Panc1 (cell line): ENCODE data around the gene SPEM1. TPM values are rescaled to one million over a fixed set of nuclear protein-coding genes. Genes with fewer than 3 reads are reported as not detected.
A peak's percentile ranks its signal among the peaks of the same experiment; 100 is the strongest.

Experiments used
- ATAC-seq: fragments of 200-7000 bp; cut with Tn5 transposase; 2 replicates; pipeline ENCODE4 v1.9.1; 2020; ENCODE audit warnings: mild to moderate bottlenecking, moderate library complexity
- BruUV-seq: library from RNA; stranded (reverse); fragments of 400-500 nt; replicated peaks from 2 replicates; lab custom pipeline; 2021; lab: Mats Ljungman, UMichigan
- CTCF ChIA-PET: fragments of 300-600 bp; sonication (Branson Sonifier 250); formaldehyde crosslinking; loops from one replicate; lab custom pipeline; 2022; ENCODE audit warnings: antibody characterized with exemption; lab: Charles Lee
- POLR2A ChIA-PET: fragments of 300-600 bp; sonication (Branson Sonifier 250); formaldehyde crosslinking; loops from one replicate; lab custom pipeline; 2022; ENCODE audit warnings: antibody characterized with exemption; lab: Charles Lee
- DNase-seq: peaks from one replicate; pipeline ENCODE4 v3.0.0-alpha.2; 2010; ENCODE audit warnings: low read depth, low spot score
- H3K27ac ChIP-seq: 2 replicates; pipeline ENCODE4 v1.5.1; 2011; ENCODE audit warnings: mild to moderate bottlenecking, low read length, inconsistent platforms
- H3K27me3 ChIP-seq: fragments of 200-500 bp; sonication (Bioruptor generic); 2 replicates; pipeline ENCODE4 v1.6.0; 2014; ENCODE audit warnings: low read length, inconsistent platforms; ENCODE audit not compliant: control insufficient read depth, insufficient read depth
- H3K36me3 ChIP-seq: fragments of 200-500 bp; sonication (Bioruptor generic); 2 replicates; pipeline ENCODE4 v1.5.1; 2014; ENCODE audit warnings: inconsistent platforms, mild to moderate bottlenecking, low read length, moderate library complexity; ENCODE audit not compliant: control insufficient read depth, insufficient read depth
- H3K4me1 ChIP-seq: 2 replicates; pipeline ENCODE4 v1.5.1; 2011; ENCODE audit warnings: inconsistent platforms, mild to moderate bottlenecking, low read length, moderate library complexity; ENCODE audit not compliant: control insufficient read depth, insufficient read depth
- H3K4me3 ChIP-seq, 2 experiments: 2 replicates each; pipeline ENCODE4 v1.5.1; 2011 to 2012; ENCODE audit warnings: low read depth in 2 of 2, low read length in 2 of 2, mild to moderate bottlenecking in 2 of 2, inconsistent platforms in 1 of 2, moderate library complexity in 1 of 2
- H3K9me3 ChIP-seq: fragments of 200-500 bp; sonication (Bioruptor generic); 2 replicates; pipeline ENCODE4 v1.5.1; 2014; ENCODE audit warnings: low read depth, mild to moderate bottlenecking, inconsistent platforms, low read length, moderate library complexity; ENCODE audit not compliant: control insufficient read depth, insufficient read depth
- POLR2AphosphoS5 ChIP-seq: IDR thresholded peaks from 2 replicates; pipeline ENCODE4 v1.6.1; 2012; ENCODE audit warnings: mild to moderate bottlenecking, low read depth, low read length, moderate library complexity
- SIN3A ChIP-seq: IDR thresholded peaks from 2 replicates; pipeline ENCODE4 v1.6.1; 2012; ENCODE audit warnings: low read depth, mild to moderate bottlenecking, low read length, moderate library complexity, borderline replicate concordance; ENCODE audit not compliant: insufficient read depth
- TCF7L2 ChIP-seq: IDR thresholded peaks from 2 replicates; pipeline ENCODE4 v1.6.1; 2011; ENCODE audit warnings: mild to moderate bottlenecking, low read depth, low read length, inconsistent platforms
- in situ Hi-C: cut with HindIII; loops from 2 replicates; pipeline ENCODE4 v1.10.0; 2016; ENCODE audit warnings: low sequenced_read_pairs, low pct_unique_long_range_greater_than_20kb
- intact Hi-C: fragments of 100-400 bp; cut with micrococcal nuclease; formaldehyde crosslinking; loops from one replicate; pipeline ENCODE4 v1.10.0; 2022; ENCODE audit not compliant: unreplicated experiment
- total RNA-seq: library from RNA; stranded (reverse); gene quantifications from one replicate; pipeline ENCODE4 v1.2.1, GENCODE V29; 2021; ENCODE audit not compliant: unreplicated experiment
- TF ChIP-seq, protein P1 (sequence below): fragments of 450-650 bp; IDR thresholded peaks from 2 replicates; pipeline ENCODE4 v1.5.1; 2017; ENCODE audit warnings: mild to moderate bottlenecking
- TF ChIP-seq, protein P2 (sequence below), 2 experiments: IDR thresholded peaks; 2 replicates each; pipeline ENCODE4 v1.6.1; 2011 to 2012; ENCODE audit warnings: low read depth in 2 of 2, control low read depth in 1 of 2, low read length in 1 of 2, mild to moderate bottlenecking in 1 of 2, moderate library complexity in 1 of 2; ENCODE audit not compliant: insufficient read depth in 1 of 2

SPEM1 gene
- total RNA-seq, 1 experiment from 2014 or later, result not detected

DNA sequence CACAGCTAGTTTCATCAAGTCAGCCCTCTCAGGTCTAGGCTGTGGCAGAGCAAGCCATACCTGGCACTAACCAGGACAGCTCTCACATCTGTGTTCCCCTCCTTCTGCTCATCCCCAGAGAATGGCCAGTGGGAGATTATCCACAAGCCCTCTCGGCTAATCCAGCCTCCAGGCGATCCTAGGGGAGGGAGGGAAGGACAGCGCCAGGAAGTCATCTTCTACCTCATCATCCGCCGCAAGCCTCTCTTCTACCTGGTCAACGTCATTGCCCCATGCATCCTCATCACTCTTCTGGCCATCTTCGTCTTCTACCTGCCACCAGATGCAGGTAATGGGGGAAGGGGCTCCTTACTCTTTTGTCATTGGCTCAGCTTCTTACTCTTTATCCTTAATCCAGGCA, 28.3 kb downstream of the SPEM1 start:
- intact Hi-C loops (no loop called here), in situ Hi-C loops (no loop called here)
- no peaks in the 10 kb centered on the region for H3K36me3 ChIP-seq
- no TSS peak for BruUV-seq
- DNase-seq, result no peak
- H3K9me3 ChIP-seq, result no peaks in the 10 kb centered on the region
- ATAC-seq, result no peak
- ChIA-PET POLR2A (no interaction called here), CTCF (no interaction called here)
- peaks cover 6% of the 10 kb centered on the region; the same call in 1 of the 2 replicates for H3K4me1 ChIP-seq
- H3K4me3 ChIP-seq, result no peak overlapping the region
- H3K27me3 ChIP-seq, result no peaks in the 10 kb centered on the region
- TF ChIP-seq, protein P1, sequence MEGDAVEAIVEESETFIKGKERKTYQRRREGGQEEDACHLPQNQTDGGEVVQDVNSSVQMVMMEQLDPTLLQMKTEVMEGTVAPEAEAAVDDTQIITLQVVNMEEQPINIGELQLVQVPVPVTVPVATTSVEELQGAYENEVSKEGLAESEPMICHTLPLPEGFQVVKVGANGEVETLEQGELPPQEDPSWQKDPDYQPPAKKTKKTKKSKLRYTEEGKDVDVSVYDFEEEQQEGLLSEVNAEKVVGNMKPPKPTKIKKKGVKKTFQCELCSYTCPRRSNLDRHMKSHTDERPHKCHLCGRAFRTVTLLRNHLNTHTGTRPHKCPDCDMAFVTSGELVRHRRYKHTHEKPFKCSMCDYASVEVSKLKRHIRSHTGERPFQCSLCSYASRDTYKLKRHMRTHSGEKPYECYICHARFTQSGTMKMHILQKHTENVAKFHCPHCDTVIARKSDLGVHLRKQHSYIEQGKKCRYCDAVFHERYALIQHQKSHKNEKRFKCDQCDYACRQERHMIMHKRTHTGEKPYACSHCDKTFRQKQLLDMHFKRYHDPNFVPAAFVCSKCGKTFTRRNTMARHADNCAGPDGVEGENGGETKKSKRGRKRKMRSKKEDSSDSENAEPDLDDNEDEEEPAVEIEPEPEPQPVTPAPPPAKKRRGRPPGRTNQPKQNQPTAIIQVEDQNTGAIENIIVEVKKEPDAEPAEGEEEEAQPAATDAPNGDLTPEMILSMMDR, result no peak
- TF ChIP-seq SIN3A (no peak), TCF7L2 (no peak)
- H3K27ac ChIP-seq, result no peak overlapping the region

DNA sequence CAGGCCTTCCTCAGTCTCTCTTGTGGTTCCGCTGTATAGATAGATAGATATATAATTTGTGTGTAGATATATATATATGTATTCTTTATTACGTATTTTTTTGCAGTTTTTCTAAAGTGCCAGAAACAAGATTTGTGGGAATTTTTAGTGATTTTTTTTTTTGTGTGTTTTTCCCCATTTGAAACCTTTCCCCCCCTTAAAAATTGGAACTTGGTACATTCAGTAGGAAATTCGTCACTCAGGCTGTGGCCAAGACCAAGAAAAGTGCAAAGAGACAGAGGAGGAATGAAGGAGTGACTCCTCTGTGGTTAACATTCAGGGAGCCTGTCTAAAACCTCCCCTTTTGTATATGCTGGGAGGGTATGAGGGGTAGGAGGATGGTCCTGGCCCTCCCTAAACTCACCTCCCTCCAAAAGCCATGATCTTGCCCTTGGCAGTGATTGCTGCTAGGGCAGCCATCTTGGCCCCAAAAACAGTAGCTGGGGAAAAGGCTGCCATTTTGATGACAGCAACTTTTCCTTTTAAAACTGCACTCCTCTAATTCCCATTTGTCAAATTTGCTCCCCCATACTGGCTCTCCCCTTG, 39.9 kb downstream of the SPEM1 start:
- in situ Hi-C loops, result no loop called here
- no peaks in the 10 kb centered on the region for H3K9me3 ChIP-seq
- CTCF ChIA-PET, result interaction anchor here (0.6 kb wide), 1 partner anchor 196 kb away, joined by 10 read pairs; no protein-coding TSS in a partner anchor
- POLR2A ChIA-PET, result interaction anchor here (0.6 kb wide), 1 partner anchor 20 kb away, joined by 8 read pairs; the partner anchor contains the start of gene ZBTB4
- H3K4me3 ChIP-seq, result no peak overlapping the region
- ATAC-seq (no peak), DNase-seq (no peak)
- TF ChIP-seq, protein P2, sequence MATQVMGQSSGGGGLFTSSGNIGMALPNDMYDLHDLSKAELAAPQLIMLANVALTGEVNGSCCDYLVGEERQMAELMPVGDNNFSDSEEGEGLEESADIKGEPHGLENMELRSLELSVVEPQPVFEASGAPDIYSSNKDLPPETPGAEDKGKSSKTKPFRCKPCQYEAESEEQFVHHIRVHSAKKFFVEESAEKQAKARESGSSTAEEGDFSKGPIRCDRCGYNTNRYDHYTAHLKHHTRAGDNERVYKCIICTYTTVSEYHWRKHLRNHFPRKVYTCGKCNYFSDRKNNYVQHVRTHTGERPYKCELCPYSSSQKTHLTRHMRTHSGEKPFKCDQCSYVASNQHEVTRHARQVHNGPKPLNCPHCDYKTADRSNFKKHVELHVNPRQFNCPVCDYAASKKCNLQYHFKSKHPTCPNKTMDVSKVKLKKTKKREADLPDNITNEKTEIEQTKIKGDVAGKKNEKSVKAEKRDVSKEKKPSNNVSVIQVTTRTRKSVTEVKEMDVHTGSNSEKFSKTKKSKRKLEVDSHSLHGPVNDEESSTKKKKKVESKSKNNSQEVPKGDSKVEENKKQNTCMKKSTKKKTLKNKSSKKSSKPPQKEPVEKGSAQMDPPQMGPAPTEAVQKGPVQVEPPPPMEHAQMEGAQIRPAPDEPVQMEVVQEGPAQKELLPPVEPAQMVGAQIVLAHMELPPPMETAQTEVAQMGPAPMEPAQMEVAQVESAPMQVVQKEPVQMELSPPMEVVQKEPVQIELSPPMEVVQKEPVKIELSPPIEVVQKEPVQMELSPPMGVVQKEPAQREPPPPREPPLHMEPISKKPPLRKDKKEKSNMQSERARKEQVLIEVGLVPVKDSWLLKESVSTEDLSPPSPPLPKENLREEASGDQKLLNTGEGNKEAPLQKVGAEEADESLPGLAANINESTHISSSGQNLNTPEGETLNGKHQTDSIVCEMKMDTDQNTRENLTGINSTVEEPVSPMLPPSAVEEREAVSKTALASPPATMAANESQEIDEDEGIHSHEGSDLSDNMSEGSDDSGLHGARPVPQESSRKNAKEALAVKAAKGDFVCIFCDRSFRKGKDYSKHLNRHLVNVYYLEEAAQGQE (IDR thresholded peaks at IDR 0.05; ENCODE audit: insufficient read depth in 1 of 2, low read depth in 2 of 2, low read length in 1 of 2), result no peak
- TF ChIP-seq, protein P1, result no peak
- no peak for TF ChIP-seq POLR2AphosphoS5
- TF ChIP-seq SIN3A, result no peak
- no peak for TF ChIP-seq TCF7L2
- no peaks in the 10 kb centered on the region for H3K36me3 ChIP-seq
- no peaks in the 10 kb centered on the region for H3K27me3 ChIP-seq
- H3K4me1 ChIP-seq, result no peaks in the 10 kb centered on the region
- BruUV-seq, result TSS peak; percentile 59
- intact Hi-C loops, result no loop called here
- H3K27ac ChIP-seq, result no peak overlapping the region
